COLO668 (cell line): Measurements from ENCODE around the gene LSMEM2.
"Not testable (repeated sequence)": the region's sequence is repeated elsewhere in the genome, so short reads cannot be mapped to it uniquely, and the experiment has no call there.

ENCODE experiments used
- DNase-seq: peaks from one replicate; lab custom pipeline; 2025; ENCODE audit not compliant: unreplicated experiment; lab: John Stamatoyannopoulos, UW

The LSMEM2 gene

GRCh38 chr3:50297896-50298725, 19.2 kb downstream of the LSMEM2 start:
- no peak for DNase-seq

GRCh38 chr3:50298836-50299637, 20.1 kb downstream of the LSMEM2 start, which contains the start of the genes HYAL3 and NAA80:
TSS of gene HYAL3 (minus strand) at chr3:50299405. CDS start at chr3:50295602, 3,803 bp downstream.
TSS of gene NAA80 (minus strand) at chr3:50299405. CDS start at chr3:50297463, 1,942 bp downstream.
- DNase-seq, result peak; percentile 97

- no peak for DNase-seq
These were observed 20.7 kb downstream of the LSMEM2 start for GRCh38 chr3:50299638-50299928.

- DNase-seq, result no peak
These were observed 21.2 kb downstream of the LSMEM2 start for GRCh38 chr3:50299929-50300680.

GRCh38 chr3:50300681-50301254, 21.9 kb downstream of the LSMEM2 start:
- DNase-seq, result no peak

- DNase-seq, result no peak
These were observed 23.5 kb downstream of the LSMEM2 start for GRCh38 chr3:50302095-50303012.

GRCh38 chr3:50303013-50303815, 24.3 kb downstream of the LSMEM2 start, which contains the start of gene HYAL1:
TSS of gene HYAL1 (minus strand) at chr3:50303574. CDS start at chr3:50302956, 618 bp downstream.
- no peak for DNase-seq

- DNase-seq, result no peak
These were observed 25.7 kb downstream of the LSMEM2 start for GRCh38 chr3:50304601-50305000.

- DNase-seq, result not testable (repeated sequence)
These were observed 33.2 kb downstream of the LSMEM2 start for GRCh38 chr3:50312041-50312440.

GRCh38 chr3:50314342-50314741, 35.5 kb downstream of the LSMEM2 start:
- no peak for DNase-seq

GRCh38 chr3:50314816-50315215, 35.9 kb downstream of the LSMEM2 start:
- no peak for DNase-seq

- peak; percentile 32 for DNase-seq
These were observed 37.9 kb downstream of the LSMEM2 start for GRCh38 chr3:50316657-50317242.

GRCh38 chr3:50317300-50317699, 38.4 kb downstream of the LSMEM2 start:
- DNase-seq, result peak; percentile 15

GRCh38 chr3:50318163-50318562, 39.3 kb downstream of the LSMEM2 start:
- no peak for DNase-seq

- no peak for DNase-seq
These were observed 39.7 kb downstream of the LSMEM2 start for GRCh38 chr3:50318615-50319014.

GRCh38 chr3:50319181-50319893, 40.5 kb downstream of the LSMEM2 start:
- DNase-seq, result no peak

- no peak for DNase-seq
These were observed 41.2 kb downstream of the LSMEM2 start for GRCh38 chr3:50319894-50320625.
